GM06990 (cell line): ENCODE measurements around the gene GDPD3.
A peak's percentile ranks its signal among the peaks of the same experiment; 100 is the strongest.

Source experiments
- DNase-seq: peaks from one replicate; pipeline ENCODE4 v3.0.0-alpha.2; 2011; ENCODE audit not compliant: insufficient read length; ENCODE audit errors: extremely low read depth
- H3K27me3 ChIP-seq: replicated peaks from 2 replicates; pipeline ENCODE4 v1.6.0; 2011; ENCODE audit warnings: low read length; ENCODE audit not compliant: control insufficient read depth, insufficient read depth
- H3K36me3 ChIP-seq: 2 replicates; pipeline ENCODE4 v1.5.1; 2011; ENCODE audit warnings: low read length; ENCODE audit not compliant: control insufficient read depth, insufficient read depth
- H3K4me3 ChIP-seq: replicated peaks from 2 replicates; pipeline ENCODE4 v1.5.1; 2011; ENCODE audit warnings: low read depth, mild to moderate bottlenecking, control low read depth, low read length
- TF ChIP-seq, protein P1 (sequence below): IDR thresholded peaks from 2 replicates; pipeline ENCODE4 v1.5.1; 2011; ENCODE audit warnings: low read length, control low read depth, mild to moderate bottlenecking, inconsistent platforms; ENCODE audit not compliant: insufficient read depth, poor library complexity, severe bottlenecking

The GDPD3 gene

DNA sequence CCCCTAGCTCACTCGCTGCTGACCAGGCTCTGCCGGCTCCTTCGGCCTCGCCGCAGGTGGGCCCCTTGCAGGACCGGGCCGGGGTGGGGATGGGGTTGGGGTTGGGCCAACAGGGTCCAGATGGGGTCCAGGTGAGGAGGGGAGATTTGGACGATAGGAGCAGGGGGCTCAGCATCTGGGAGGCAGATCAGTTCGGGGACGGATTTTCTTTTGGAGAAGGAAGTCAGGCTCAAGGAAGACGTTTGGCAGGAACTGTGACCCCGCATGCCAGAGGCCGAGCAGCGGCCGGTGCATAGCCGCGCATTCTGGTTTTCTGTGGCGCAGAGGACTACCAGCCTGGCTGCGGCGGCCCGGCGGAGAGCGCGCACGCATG lies 48.6 kb downstream of the GDPD3 start:
- no peaks in the 10 kb centered on the region for H3K27me3 ChIP-seq
- DNase-seq, result no peak
- TF ChIP-seq, protein P1, sequence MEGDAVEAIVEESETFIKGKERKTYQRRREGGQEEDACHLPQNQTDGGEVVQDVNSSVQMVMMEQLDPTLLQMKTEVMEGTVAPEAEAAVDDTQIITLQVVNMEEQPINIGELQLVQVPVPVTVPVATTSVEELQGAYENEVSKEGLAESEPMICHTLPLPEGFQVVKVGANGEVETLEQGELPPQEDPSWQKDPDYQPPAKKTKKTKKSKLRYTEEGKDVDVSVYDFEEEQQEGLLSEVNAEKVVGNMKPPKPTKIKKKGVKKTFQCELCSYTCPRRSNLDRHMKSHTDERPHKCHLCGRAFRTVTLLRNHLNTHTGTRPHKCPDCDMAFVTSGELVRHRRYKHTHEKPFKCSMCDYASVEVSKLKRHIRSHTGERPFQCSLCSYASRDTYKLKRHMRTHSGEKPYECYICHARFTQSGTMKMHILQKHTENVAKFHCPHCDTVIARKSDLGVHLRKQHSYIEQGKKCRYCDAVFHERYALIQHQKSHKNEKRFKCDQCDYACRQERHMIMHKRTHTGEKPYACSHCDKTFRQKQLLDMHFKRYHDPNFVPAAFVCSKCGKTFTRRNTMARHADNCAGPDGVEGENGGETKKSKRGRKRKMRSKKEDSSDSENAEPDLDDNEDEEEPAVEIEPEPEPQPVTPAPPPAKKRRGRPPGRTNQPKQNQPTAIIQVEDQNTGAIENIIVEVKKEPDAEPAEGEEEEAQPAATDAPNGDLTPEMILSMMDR, result no peak
- peak overlapping the region; percentile 95 for H3K4me3 ChIP-seq
- peaks cover 26% of the 10 kb centered on the region for H3K36me3 ChIP-seq

DNA sequence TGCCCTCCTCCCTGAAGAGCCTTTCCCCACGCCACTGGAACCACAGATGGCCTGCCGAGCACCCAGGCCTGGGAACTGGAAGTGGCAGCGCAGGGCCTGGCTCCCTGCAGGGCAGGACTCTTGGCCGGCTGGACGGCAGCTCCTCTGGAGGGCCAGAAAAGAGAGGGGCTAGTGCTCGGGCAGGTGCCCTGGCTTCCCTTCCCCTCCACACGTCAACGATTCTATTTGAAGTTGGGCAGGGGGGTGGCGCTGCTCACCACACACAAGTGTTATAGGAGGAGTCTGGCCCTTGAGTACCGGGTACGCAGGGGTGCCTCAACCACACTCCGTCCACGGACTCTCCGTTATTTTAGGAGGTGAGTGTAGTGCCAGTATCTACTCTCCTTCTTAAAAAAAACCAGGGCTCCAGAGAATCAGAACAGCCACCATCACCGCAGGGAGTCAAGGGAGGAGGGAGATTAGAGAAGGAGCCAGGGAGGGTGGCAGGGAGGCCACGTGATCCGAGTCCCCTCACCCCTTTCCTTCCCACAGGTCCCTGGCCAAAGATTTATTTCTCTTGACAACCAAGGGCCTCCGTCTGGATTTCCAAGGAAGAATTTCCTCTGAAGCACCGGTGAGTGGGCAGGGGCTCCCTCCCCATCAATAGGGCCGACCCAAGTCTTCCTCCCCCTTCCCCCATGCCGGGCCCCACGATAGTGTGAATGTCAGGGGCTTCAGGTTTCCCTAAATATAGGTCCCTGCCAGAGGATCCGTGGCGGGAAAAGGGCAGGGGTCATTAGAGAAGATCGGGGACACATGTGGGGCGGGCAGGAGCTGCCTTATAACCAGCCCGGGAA lies 49.2 kb downstream of the GDPD3 start:
- Histone ChIP-seq H3K36me3 (peaks cover 20% of the 10 kb centered on the region), H3K27me3 (no peaks in the 10 kb centered on the region), H3K4me3 (peak overlapping the region; percentile 95)
- TF ChIP-seq, protein P1, result peak; percentile 48
- peak; percentile 64 for DNase-seq

DNA sequence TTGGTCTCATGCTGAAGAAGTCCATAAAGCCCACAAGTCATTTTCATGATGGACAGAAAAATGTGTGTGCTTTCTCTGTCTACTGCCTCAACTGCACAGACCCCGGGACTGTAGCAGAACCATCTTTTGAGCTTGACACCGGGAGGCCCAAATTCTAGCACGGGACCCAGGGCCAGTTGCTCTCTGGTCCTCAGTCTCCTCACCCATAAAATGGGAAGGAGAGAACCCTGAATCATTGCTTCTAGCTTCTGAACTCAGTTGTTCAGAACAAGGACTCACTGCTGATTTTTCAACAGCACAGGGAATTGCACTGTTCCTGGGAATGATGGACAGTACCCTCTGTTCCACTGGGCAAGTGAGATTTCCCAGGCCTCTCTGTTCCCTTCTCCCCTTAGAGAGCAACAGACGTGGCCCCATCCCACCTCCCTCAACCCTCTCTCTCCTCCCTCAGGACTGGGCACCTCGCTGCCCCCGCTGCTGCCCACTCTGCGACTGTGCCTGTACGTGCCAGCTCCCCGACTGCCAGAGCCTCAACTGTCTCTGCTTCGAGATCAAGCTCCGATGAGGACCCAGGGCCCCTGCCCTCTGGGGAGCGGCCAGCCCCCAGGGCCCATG lies 50.0 kb downstream of the GDPD3 start:
- TF ChIP-seq, protein P1, result no peak
- DNase-seq, result no peak
- peak overlapping the region; percentile 95 for H3K4me3 ChIP-seq
- H3K36me3 ChIP-seq, result peaks cover 12% of the 10 kb centered on the region
- H3K27me3 ChIP-seq, result no peaks in the 10 kb centered on the region

DNA sequence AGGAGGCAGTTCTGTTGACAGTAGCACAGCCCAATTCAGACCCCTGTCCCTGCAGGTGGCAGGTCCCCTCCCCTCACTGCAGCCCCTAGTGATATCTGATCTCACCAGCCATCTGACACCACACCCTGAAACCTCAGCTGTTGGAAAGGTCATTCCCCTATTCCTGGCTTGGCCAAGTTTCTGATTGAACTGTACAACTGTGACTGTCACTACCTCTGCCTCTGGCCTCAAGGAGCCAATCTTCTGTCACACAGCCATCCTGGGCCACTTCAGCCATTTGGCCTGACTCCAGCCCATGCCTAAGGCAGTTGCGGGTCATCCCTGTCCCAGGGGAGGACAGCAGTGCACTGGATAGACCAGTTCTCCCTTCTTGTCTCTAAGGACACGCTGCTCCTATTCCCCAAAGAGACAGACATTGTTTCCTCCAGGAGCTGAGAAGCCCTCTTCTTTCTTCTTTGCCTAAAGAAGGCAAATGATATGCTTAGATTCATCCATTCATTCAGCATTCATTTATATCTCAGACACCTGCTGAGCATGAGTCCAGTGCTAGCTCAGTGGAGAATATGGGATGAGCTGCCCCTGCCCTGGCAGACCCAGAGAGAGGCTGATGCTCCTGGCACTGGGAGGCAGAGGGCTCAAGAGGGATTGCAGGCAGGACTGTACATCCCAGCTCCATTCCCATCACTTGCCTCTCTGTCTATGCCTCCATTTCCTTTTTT lies 52.3 kb downstream of the GDPD3 start:
- no peaks in the 10 kb centered on the region for H3K27me3 ChIP-seq
- no peaks in the 10 kb centered on the region for H3K36me3 ChIP-seq
- DNase-seq, result no peak
- TF ChIP-seq, protein P1, result no peak
- no peak overlapping the region for H3K4me3 ChIP-seq

DNA sequence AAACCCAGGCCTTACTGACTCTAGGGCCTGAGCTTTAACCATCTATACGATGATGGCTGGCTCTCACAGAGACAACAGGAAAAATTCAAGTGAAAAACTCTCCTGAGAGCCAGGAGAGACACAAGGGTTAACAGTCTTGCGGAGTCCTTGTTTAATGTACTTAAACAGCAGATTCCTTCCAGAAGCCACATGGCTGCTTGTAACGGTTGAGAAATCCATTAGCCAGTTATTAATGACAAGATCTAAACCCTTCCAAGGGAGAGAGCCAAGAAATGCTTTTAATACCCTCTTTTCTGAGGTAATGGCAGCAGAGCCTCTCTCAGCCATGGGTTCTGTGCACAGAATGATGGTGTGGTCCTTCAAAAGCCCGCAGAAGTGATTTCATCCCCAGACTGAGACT lies 53.0 kb downstream of the GDPD3 start:
- H3K27me3 ChIP-seq, result no peaks in the 10 kb centered on the region
- no peak for DNase-seq
- H3K4me3 ChIP-seq, result no peak overlapping the region
- TF ChIP-seq, protein P1, result no peak
- no peaks in the 10 kb centered on the region for H3K36me3 ChIP-seq
